MM.1S (cell line): ENCODE measurements around the gene PUS3.

Source experiments
- EZH2 ChIP-seq: fragments of 300-600 bp; sonication (generic); optimal IDR thresholded peaks from 2 replicates; pipeline ENCODE3; 2017; ENCODE audit warnings: low read depth, mild to moderate bottlenecking, antibody characterized with exemption, low read length, mixed read lengths
- TF ChIP-seq, protein P1 (sequence below): fragments of 300-600 bp; sonication (generic); IDR thresholded peaks from 2 replicates; pipeline ENCODE4 v1.5.1; 2016; ENCODE audit warnings: antibody characterized with exemption, low read length, mixed read lengths

DNA sequence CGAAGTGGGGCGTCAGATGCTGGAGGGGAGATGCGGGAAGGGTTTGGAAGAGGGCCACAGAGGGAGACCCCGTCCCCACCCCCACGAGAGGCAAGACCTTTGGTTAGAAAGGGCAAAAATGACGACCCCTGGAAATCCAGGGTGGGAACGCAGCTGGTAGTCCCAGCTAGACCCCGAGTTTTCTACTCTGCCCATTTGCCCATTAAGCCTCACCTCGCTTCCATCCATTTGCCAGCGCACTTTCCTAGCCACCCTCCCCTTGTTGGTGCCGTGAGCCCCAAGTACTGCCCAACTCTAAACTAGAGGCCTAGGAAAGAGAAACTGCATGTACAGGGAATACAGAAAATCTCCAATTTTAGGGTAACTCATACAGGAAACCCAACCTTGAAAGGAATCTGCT lies 1.7 kb upstream of the PUS3 start:
- TF ChIP-seq, protein P1, sequence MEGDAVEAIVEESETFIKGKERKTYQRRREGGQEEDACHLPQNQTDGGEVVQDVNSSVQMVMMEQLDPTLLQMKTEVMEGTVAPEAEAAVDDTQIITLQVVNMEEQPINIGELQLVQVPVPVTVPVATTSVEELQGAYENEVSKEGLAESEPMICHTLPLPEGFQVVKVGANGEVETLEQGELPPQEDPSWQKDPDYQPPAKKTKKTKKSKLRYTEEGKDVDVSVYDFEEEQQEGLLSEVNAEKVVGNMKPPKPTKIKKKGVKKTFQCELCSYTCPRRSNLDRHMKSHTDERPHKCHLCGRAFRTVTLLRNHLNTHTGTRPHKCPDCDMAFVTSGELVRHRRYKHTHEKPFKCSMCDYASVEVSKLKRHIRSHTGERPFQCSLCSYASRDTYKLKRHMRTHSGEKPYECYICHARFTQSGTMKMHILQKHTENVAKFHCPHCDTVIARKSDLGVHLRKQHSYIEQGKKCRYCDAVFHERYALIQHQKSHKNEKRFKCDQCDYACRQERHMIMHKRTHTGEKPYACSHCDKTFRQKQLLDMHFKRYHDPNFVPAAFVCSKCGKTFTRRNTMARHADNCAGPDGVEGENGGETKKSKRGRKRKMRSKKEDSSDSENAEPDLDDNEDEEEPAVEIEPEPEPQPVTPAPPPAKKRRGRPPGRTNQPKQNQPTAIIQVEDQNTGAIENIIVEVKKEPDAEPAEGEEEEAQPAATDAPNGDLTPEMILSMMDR, result no peak
- no peak for TF ChIP-seq EZH2
